Kidney epithelial cell (primary cell): Measurements from ENCODE around the gene SEC24A. TPM values are rescaled to one million over a fixed set of nuclear protein-coding genes. Genes with fewer than 3 reads are reported as not detected.

Experiments used
- DNase-seq: peaks from one replicate; pipeline ENCODE4 v3.0.0-alpha.2; 2010; ENCODE audit warnings: low read depth
- H3K27me3 ChIP-seq: 2 replicates; pipeline ENCODE4 v1.6.0; 2011; ENCODE audit warnings: low read length; ENCODE audit not compliant: control insufficient read depth, insufficient read depth
- H3K36me3 ChIP-seq: 2 replicates; pipeline ENCODE4 v1.5.1; 2011; ENCODE audit warnings: low read length; ENCODE audit not compliant: control insufficient read depth, insufficient read depth
- H3K4me3 ChIP-seq: 2 replicates; pipeline ENCODE4 v1.5.1; 2011; ENCODE audit warnings: low read depth, mild to moderate bottlenecking, control low read depth, low read length
- total RNA-seq: library from RNA; depleted of rRNA; stranded (reverse); fragments of >200 nt; gene quantifications from 2 replicates; pipeline ENCODE4 v1.2.3, GENCODE V29; 2015
- TF ChIP-seq, protein P1 (sequence below): IDR thresholded peaks from 2 replicates; pipeline ENCODE4 v1.5.1; 2011; ENCODE audit warnings: mild to moderate bottlenecking, moderate library complexity, low read length, control low read depth, inconsistent platforms; ENCODE audit not compliant: insufficient read depth, poor library complexity, severe bottlenecking

The SEC24A gene
- total RNA-seq, 1 donor from 2014 or later = 16.0 TPM

DNA sequence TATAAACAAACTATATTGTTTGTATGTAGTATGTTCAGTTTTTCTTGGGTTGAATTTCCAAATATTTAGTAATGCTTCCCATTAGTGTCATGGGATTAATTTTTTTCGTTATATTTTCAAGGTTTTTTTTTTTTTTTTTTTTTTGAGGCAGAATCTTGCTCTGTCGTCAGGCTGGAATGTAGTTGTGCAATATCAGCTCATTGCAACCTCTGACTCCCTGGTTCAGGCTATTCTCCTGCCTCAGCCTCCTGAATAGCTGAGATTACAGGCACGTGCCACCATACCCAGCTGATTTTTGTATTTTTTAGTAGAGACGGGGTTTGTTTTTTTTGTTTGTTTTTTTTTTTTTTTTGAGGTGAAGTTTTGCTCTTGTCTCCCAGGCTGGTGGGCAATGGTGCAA is 120.6 kb downstream of the SEC24A start:
- Histone ChIP-seq H3K27me3 (no peaks in the 10 kb centered on the region), H3K36me3 (peaks cover 1% of the 10 kb centered on the region), H3K4me3 (no peak overlapping the region)
- DNase-seq = no peak
- TF ChIP-seq, protein P1, sequence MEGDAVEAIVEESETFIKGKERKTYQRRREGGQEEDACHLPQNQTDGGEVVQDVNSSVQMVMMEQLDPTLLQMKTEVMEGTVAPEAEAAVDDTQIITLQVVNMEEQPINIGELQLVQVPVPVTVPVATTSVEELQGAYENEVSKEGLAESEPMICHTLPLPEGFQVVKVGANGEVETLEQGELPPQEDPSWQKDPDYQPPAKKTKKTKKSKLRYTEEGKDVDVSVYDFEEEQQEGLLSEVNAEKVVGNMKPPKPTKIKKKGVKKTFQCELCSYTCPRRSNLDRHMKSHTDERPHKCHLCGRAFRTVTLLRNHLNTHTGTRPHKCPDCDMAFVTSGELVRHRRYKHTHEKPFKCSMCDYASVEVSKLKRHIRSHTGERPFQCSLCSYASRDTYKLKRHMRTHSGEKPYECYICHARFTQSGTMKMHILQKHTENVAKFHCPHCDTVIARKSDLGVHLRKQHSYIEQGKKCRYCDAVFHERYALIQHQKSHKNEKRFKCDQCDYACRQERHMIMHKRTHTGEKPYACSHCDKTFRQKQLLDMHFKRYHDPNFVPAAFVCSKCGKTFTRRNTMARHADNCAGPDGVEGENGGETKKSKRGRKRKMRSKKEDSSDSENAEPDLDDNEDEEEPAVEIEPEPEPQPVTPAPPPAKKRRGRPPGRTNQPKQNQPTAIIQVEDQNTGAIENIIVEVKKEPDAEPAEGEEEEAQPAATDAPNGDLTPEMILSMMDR = no peak

DNA sequence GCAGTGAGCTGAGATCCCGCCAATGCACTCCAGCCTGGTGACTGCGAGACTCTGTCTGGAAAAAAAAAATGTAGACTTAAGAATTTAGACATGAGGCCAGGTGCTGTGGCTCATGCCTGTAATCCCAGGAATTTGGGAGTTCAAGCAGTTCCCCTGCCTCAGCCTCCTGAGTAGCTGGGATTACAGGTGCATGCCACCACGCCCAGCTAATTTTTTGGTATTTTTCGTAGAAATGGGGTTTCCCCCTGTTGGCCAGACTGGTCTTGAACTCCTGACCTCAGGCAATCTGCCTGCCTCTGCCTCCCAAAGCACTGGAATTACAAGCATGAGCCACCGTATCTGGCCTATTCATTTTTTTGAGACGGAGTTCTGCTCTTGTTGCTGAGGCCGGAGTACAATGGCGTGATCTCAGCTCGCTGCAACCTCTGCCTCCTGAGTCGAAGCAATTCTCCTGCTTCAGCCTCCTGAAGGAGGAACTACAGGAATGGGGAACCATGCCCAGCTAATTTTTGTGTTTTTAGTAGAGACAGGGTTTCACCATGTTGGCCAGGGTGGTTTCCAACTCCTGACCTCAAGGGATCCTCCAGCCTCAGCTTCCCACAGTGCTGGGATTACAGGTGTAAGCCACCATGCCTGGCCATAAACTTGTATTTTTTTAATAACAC is 124.0 kb downstream of the SEC24A start:
- DNase-seq = no peak
- TF ChIP-seq, protein P1 = no peak
- H3K4me3 ChIP-seq = no peak overlapping the region
- peaks cover 1% of the 10 kb centered on the region for H3K36me3 ChIP-seq
- no peaks in the 10 kb centered on the region for H3K27me3 ChIP-seq

DNA sequence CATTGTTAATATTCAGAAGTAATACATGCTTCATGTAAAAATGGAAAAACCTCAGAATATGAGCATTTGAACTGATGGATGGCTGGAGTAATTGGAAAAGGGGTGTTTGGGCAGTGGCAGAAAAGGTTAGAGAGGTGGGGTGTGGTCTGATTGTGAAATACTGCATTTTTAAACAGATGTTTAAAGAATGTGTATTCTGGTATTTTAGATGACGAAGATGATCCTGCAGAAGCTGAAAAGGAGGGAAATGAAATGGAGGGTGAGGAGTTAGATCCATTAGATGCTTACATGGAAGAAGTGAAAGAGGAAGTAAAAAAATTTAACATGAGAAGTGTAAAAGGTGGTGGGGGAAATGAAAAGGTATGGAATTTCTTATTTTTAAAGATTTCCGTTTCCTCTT is 128.8 kb downstream of the SEC24A start:
- no peaks in the 10 kb centered on the region for H3K27me3 ChIP-seq
- no peak overlapping the region for H3K4me3 ChIP-seq
- TF ChIP-seq, protein P1 = no peak
- DNase-seq = no peak
- peaks cover 2% of the 10 kb centered on the region for H3K36me3 ChIP-seq

Other genes with a start within 250 kb of the SEC24A start
- gene CDKN2AIPNL, start 236.9 kb upstream of the SEC24A start, total RNA-seq = 25.3 and 28.3 TPM in 2 replicates
- 13.5 and 20.8 TPM in 2 replicates for gene JADE2, start 123.1 kb upstream of the SEC24A start, total RNA-seq
- gene SAR1B, start 16.0 kb upstream of the SEC24A start, total RNA-seq = 28.1 and 40.3 TPM in 2 replicates
- 23.1 and 24.5 TPM in 2 replicates for gene CAMLG, start 89.8 kb downstream of the SEC24A start, total RNA-seq
- gene DDX46, start 110.0 kb downstream of the SEC24A start, total RNA-seq = 16.2 and 20.5 TPM in 2 replicates
- gene C5orf24, start 197.2 kb downstream of the SEC24A start, total RNA-seq = 64.1 and 65.1 TPM in 2 replicates
- 20.8 and 34.5 TPM in 2 replicates for gene TXNDC15, start 225.6 kb downstream of the SEC24A start, total RNA-seq